Psoas muscle (tissue), 8 donors: ENCODE data around the gene C19orf73. TPM values are rescaled to one million over a fixed set of nuclear protein-coding genes. Genes with fewer than 3 reads are reported as not detected.
A peak's percentile ranks its signal among the peaks of the same experiment; 100 is the strongest.

Experiments
- ATAC-seq, 4 donors: fragments of 200-7000 bp; cut with Tn5 transposase; one replicate each; pipeline ENCODE4 v1.9.1; 2020; ENCODE audit warnings: moderate library complexity in 3 of 4, mild to moderate bottlenecking in 2 of 4
- DNase-seq, 2 donors: peaks; one replicate each; pipeline ENCODE4 v3.0.0-alpha.2; 2020
- H3K27ac ChIP-seq: fragments of 200-600 bp; one replicate; pipeline ENCODE4 v1.8.0; 2022
- H3K27me3 ChIP-seq, 3 donors: fragments of 200-600 bp in 1 of 3; one replicate each; pipeline versions ENCODE4 v1.6.1 to v1.8.0; 2013 to 2022; ENCODE audit warnings: low read length in 2 of 3, mild to moderate bottlenecking in 2 of 3, moderate library complexity in 1 of 3; ENCODE audit not compliant: insufficient read depth in 3 of 3
- H3K36me3 ChIP-seq, 2 donors: fragments of 200-600 bp in 1 of 2; one replicate each; pipeline versions ENCODE4 v1.6.1 to v1.8.0; 2013 to 2022; ENCODE audit warnings: low read depth in 1 of 2, mild to moderate bottlenecking in 1 of 2, moderate library complexity in 1 of 2; ENCODE audit not compliant: insufficient read depth in 1 of 2
- H3K4me1 ChIP-seq: fragments of 200-600 bp; one replicate; pipeline ENCODE4 v1.8.0; 2022
- H3K4me3 ChIP-seq: fragments of 200-600 bp; one replicate; pipeline ENCODE4 v1.8.0; 2022; ENCODE audit warnings: mild to moderate bottlenecking
- H3K9me3 ChIP-seq: fragments of 200-600 bp; one replicate; pipeline ENCODE4 v1.8.0; 2022
- CTCF ChIP-seq: fragments of 200-600 bp; IDR thresholded peaks from one replicate; pipeline ENCODE4 v1.8.0; 2022; ENCODE audit warnings: antibody characterized with exemption
- WGBS, 3 donors: extraction: QIAGEN DNeasy Blood & Tissue Kit; methylation state at CpG; one replicate each; pipeline versions ENCODE4 v1.1.6 to v1.1.7; 2013; 5-methylcytosine and 5-hydroxymethylcytosine counted together
- intact Hi-C, 2 donors: fragments of 100-400 bp; cut with DNase I; formaldehyde crosslinking; loops; one replicate each; pipeline versions ENCODE4 v1.11.0 to v1.14.2; 2022
- polyA plus RNA-seq, 3 donors: library from polyadenylated mRNA; stranded (reverse); fragments of 200-250 nt; gene quantifications; one replicate each; pipeline ENCODE4 v1.2.3, GENCODE V29; 2013
- total RNA-seq, 4 donors: library from RNA; stranded (reverse); fragmentation: NEBNext Ultra II Directional in 2 of 4; extraction: Animal tissue kit (Norgen Biotek cat#: 25700) in 2 of 4; gene quantifications; one replicate each; pipeline versions ENCODE4 v1.2.1 to v1.2.4, GENCODE V29; 2021 to 2023
- donor health status: healthy with polysubstance abuse.
- donor health status: DM: no; HTN: no; CAD: no; lungs with moderate emphysema.
- donor health status: Bipolar disorder and iron deficiency.
- donor health status: healthy.
- donor health status: DM: yes; HTN: yes; CAD: no.
- donor health status: DM: no; HTN: no; CAD: no.
- donor health status: DM: no; HTN: no; CAD: no.
- donor health status: DM: yes; HTN: yes; CAD: no.

Gene C19orf73
- total and polyA plus RNA-seq, 7 donors: 0.54 to 1.9 (median 1.6) TPM

- no peak for TF ChIP-seq CTCF
- intact Hi-C loops: loop anchor here (5.0 to 10.0 kb wide), 2 partner anchors 35 to 157 kb away; partner anchors contain the start of genes C19orf73 (in 2 of the 2), PPFIA3 (in 2 of the 2), GYS1 (in 1 of the 2) and RUVBL2 (in 1 of the 2)
- 20 to 22% (median 20%) methylated on average over 9 to 10 of the region's 10 CpGs for WGBS, 3 donors
- Histone ChIP-seq H3K27ac (peak overlapping the region; percentile 99), H3K27me3 (no peaks in the 10 kb centered on the region), H3K36me3 (no peaks in the 10 kb centered on the region), H3K4me1 (peaks cover 21% of the 10 kb centered on the region), H3K9me3 (no peaks in the 10 kb centered on the region), H3K4me3 (peak overlapping the region; percentile 77)
- no peak for ATAC-seq
- no peak for DNase-seq
These were observed 33.2 kb upstream of the C19orf73 start for GRCh38 chr19:49152119-49152550.

GRCh38 chr19:49151267-49152118 is 32.5 kb upstream of the C19orf73 start:
- Histone ChIP-seq H3K4me1 (peaks cover 21% of the 10 kb centered on the region), H3K27me3 (no peaks in the 10 kb centered on the region), H3K4me3 (peak overlapping the region; percentile 77), H3K27ac (peak overlapping the region; percentile 99), H3K9me3 (no peaks in the 10 kb centered on the region), H3K36me3 (no peaks in the 10 kb centered on the region)
- TF ChIP-seq CTCF: no peak
- intact Hi-C loops: loop anchor here (5.0 to 10.0 kb wide), 2 partner anchors 34 to 157 kb away; partner anchors contain the start of genes C19orf73 (in 2 of the 2), PPFIA3 (in 2 of the 2), GYS1 (in 1 of the 2) and RUVBL2 (in 1 of the 2)
- 7 to 12% (median 8%) methylated on average over 45 of the region's 45 CpGs for WGBS, 3 donors
- peak; percentile 80 to 93 for DNase-seq
- peak; percentile 38 to 55 (median 54) for ATAC-seq

- intact Hi-C loops: loop anchor here (5.0 to 10.0 kb wide), 2 partner anchors 34 to 156 kb away; partner anchors contain the start of genes C19orf73 (in 2 of the 2), PPFIA3 (in 2 of the 2), GYS1 (in 1 of the 2) and RUVBL2 (in 1 of the 2)
- H3K4me1 ChIP-seq: peaks cover 25% of the 10 kb centered on the region
These were observed 32.0 kb upstream of the C19orf73 start for GRCh38 chr19:49150944-49151243.

More at GRCh38 chr19:49150944-49151243, 32.0 kb upstream of the C19orf73 start:
- H3K36me3 ChIP-seq: no peaks in the 10 kb centered on the region
- ATAC-seq (no peak), DNase-seq (no peak)
- no peaks in the 10 kb centered on the region for H3K27me3 ChIP-seq
- 8 to 9% (median 8%) methylated on average over 12 to 16 of the region's 16 CpGs for WGBS, 3 donors
- H3K9me3 ChIP-seq: no peaks in the 10 kb centered on the region
- no peak for TF ChIP-seq CTCF
- peak overlapping the region; percentile 77 for H3K4me3 ChIP-seq
- H3K27ac ChIP-seq: peak overlapping the region; percentile 99
